Liver (tissue), 3 donors: ENCODE measurements around the gene PYM1.

Experiments used
- GABPA ChIP-seq, 2 donors: IDR thresholded peaks in 1 of 2; conservative IDR thresholded peaks in 1 of 2; 2 replicates each; pipeline ENCODE4 v1.6.1; 2016; ENCODE audit warnings: antibody characterized with exemption in 2 of 2, mild to moderate bottlenecking in 1 of 2, moderate library complexity in 1 of 2
- JUND ChIP-seq, 2 donors: IDR thresholded peaks; 2 replicates each; pipeline ENCODE4 v1.6.1; 2016; ENCODE audit warnings: antibody characterized with exemption in 2 of 2
- RXRA ChIP-seq, 2 donors: IDR thresholded peaks; 2 replicates each; pipeline ENCODE4 v1.6.1; 2017 to 2018; ENCODE audit warnings: antibody characterized with exemption in 2 of 2, mild to moderate bottlenecking in 1 of 2
- YY1 ChIP-seq: IDR thresholded peaks from 2 replicates; pipeline ENCODE4 v1.6.1; 2016; ENCODE audit warnings: antibody characterized with exemption, mild to moderate bottlenecking
- TF ChIP-seq, protein P1 (sequence below): fragments of 150-350 bp; IDR thresholded peaks from 2 replicates; pipeline ENCODE4 v1.5.1; 2017; ENCODE audit warnings: improper control_type of control experiment, low read depth, low read length; ENCODE audit not compliant: missing input control
- TF ChIP-seq, protein P2 (sequence below): IDR thresholded peaks from 2 replicates; pipeline ENCODE4 v1.6.1; 2016; ENCODE audit warnings: antibody characterized with exemption
- TF ChIP-seq, protein P3 (sequence below): IDR thresholded peaks from 2 replicates; pipeline ENCODE4 v1.6.1; 2016; ENCODE audit warnings: antibody characterized with exemption
- donor health status: healthy.
- donor health status: healthy.

DNA sequence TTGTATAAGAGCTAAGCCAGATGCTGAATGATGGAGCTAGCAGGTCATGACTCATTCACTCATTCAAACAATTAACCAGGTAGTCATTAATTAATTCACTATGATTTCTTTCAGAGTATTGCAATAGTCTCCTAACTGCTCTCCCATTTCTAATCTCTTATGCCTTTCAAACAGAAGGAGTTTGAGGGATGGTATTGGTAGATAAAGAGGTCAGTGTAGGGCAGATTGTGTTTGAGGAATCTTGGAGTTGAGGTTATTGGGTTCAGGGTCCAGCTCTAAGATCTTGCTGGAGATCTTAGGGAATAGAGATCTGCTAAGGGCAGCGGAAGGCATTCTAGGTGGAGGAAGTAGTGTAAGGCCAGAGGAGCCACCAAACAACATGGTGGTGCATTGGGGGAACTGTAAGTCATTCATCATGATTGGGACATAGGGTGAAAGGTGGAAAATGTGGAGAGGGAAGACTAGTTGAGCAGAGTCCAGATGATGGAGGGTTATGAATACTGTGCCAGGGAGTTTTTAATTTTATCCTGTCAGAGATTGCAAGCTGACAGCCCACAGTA, 15.0 kb upstream of the PYM1 start:
- no peak for TF ChIP-seq RXRA (IDR thresholded peaks at IDR 0.05)
- TF ChIP-seq, protein P1, sequence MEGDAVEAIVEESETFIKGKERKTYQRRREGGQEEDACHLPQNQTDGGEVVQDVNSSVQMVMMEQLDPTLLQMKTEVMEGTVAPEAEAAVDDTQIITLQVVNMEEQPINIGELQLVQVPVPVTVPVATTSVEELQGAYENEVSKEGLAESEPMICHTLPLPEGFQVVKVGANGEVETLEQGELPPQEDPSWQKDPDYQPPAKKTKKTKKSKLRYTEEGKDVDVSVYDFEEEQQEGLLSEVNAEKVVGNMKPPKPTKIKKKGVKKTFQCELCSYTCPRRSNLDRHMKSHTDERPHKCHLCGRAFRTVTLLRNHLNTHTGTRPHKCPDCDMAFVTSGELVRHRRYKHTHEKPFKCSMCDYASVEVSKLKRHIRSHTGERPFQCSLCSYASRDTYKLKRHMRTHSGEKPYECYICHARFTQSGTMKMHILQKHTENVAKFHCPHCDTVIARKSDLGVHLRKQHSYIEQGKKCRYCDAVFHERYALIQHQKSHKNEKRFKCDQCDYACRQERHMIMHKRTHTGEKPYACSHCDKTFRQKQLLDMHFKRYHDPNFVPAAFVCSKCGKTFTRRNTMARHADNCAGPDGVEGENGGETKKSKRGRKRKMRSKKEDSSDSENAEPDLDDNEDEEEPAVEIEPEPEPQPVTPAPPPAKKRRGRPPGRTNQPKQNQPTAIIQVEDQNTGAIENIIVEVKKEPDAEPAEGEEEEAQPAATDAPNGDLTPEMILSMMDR = no peak
- no peak for TF ChIP-seq YY1
- TF ChIP-seq GABPA (IDR thresholded peaks at IDR 0.05 in 1 of 2, conservative IDR thresholded peaks at IDR 0.05 in 1 of 2) = no peak
- no peak for TF ChIP-seq JUND (IDR thresholded peaks at IDR 0.05)
- TF ChIP-seq, protein P2, sequence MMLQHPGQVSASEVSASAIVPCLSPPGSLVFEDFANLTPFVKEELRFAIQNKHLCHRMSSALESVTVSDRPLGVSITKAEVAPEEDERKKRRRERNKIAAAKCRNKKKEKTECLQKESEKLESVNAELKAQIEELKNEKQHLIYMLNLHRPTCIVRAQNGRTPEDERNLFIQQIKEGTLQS = no peak
- TF ChIP-seq, protein P3, sequence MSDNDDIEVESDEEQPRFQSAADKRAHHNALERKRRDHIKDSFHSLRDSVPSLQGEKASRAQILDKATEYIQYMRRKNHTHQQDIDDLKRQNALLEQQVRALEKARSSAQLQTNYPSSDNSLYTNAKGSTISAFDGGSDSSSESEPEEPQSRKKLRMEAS = no peak
